GM18868 (cell line): ENCODE results near the gene ITPR3.
A peak's percentile ranks its signal among the peaks of the same experiment; 100 is the strongest.
"Not testable (repeated sequence)": the region's sequence is repeated elsewhere in the genome, so short reads cannot be mapped to it uniquely, and the experiment has no call there.

ENCODE experiments used
- ATAC-seq: cut with Tn5 transposase; IDR thresholded peaks from one replicate; pipeline ENCODE4 v1.9.1; 2021; ENCODE audit warnings: mild to moderate bottlenecking, moderate library complexity; ENCODE audit not compliant: unreplicated experiment

ITPR3 gene

DNA sequence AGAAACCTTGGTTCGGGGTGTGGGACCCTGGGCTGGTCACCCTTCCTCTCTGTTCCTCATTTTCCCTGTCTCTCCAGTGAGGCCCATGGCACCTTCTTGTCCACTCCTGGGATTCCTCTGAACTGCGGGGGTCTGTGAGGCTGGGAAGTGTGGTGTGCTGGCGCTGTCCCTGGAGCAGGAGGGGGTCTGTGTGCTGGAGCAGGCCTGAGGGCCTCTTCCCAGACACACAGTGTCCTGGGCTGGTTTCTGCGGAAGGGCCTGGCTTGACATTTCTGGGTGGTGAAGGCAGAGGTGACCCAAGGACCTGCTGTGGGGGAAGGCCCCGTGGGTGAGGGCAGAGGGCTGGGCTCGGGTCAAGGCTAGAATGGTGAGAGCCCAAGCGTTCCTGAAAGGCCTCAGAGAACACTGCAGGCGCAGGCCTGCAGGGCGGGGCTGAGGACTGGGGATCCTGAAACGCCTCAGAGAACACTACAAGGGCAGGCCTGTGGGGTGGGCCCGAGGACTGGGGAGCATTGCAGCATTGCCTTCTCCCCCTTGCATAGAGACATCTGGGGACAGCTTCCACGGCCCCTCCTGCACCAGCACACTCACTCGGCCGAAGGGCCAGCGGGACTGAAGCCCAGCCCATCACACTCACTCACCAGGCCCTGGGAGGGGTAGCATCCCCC lies 30.5 kb upstream of the ITPR3 start:
- ATAC-seq = no peak

DNA sequence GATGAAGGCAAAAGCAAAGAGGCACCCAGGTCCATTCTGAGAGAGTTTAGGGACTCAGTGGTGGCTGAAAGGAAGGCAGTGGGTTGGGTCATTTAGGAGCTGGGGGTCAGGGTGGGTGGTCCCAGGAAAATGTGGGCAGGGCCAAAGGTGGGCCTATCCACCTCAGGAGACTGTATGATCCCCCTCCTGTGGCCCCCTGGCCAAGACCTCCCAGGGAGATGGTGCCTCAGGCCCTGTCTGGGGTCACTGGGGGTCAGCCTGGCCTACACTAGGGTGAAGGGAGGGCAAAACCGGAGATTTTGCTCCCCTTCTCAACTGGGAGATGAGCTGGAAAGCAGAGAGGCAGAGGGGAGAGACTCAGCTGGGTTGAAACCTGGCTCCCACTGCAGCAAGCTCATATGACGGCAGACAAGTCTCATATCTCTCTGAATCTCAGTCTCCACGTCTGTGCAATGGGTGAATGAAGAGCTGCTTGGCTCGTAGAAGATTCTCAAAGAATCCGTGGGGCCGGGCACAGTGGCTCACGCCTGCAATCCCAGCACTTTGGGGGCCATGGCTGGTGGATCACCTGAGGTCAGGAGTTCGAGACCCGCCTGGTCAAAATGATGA lies 29.6 kb upstream of the ITPR3 start:
- ATAC-seq = no peak

- ATAC-seq = no peak
These were observed 28.9 kb upstream of the ITPR3 start for GRCh38 chr6:33592280-33592594.

GRCh38 chr6:33592595-33593413 lies 28.3 kb upstream of the ITPR3 start:
- peak; percentile 65 for ATAC-seq

DNA sequence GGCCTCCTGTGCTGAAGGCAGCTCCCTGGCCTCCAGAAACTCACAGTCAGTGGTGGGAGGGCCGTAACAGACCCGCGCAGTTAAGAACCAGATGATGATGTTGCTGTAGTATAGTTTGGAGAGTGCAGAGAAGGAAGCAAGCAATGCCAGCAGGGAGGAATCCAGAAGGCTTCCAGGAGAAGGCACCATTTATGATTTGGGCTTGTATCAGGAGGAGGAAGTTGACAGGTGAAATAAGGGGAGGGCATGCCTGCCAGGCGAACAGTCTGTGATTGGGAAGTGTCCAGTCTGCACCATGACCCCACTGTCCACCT lies 27.8 kb upstream of the ITPR3 start:
- no peak for ATAC-seq

DNA sequence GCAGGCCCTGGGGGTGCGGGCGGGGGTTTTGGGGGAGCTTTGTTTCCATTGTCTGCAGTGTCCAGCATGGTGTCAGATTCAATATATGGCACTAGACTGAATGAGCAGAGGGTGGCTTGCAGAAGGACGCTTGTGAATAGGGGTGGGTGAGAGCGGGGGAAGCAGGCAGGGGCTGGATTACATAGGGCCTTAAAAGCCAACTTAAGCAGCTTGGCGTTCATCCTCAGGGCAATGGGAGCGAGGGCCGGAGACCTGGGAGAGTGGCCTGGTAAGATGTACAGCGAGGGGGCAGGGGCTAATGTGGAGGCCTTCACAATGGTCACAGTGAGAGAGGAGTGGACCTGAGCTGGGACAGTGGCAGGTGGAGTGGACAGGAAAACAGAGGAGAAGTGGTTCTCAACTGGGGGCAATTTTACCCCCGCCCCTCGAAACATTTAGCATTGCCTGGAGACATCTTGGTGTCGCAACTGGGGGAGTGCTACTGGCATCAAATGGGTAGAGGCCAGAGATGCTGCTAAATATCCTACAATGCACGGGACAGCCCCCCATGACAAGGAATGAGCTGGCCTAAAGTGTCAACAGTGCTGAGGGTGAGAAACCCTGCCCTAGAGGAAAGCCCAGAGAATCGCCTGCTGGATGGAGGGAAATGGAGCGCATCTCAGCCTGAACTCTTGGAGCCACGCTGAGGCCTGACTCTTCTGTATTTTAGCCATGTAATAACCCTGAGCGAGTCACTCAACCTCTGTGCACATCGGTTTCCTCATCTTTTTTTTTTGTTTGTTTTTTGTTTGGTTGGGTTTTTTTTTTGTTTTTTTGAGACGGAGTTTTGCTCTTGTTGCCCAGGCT lies 25.9 kb upstream of the ITPR3 start:
- no peak for ATAC-seq

GRCh38 chr6:33596894-33597293 lies 24.2 kb upstream of the ITPR3 start:
- not testable (repeated sequence) for ATAC-seq

- no peak for ATAC-seq
These were observed 23.4 kb upstream of the ITPR3 start for GRCh38 chr6:33597551-33598322.

DNA sequence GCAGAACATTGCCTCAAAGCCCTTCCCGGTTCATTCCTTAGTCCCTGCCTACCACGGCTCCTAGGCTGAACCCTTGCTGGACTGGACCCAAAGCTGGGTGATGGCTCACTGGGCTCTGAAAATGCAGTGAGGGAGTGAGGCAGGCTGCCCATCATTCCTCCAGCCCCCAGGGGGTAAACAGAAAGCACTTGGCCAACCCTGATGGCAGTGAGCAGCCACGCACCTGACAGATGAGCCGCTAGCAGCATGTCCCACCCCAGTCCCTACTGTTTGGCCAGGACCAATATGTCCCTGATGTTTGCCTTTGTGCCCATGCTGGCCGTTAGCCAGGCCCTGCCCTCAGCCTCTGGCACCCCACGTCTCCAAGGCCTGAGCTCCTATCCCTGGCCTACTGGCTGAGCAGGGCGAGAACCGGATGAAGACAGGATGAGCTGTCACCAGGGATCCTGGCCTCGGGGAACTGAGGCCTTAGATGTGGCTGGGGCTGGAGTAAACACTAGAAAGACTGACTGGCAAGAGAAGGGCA lies 21.6 kb upstream of the ITPR3 start:
- no peak for ATAC-seq

GRCh38 chr6:33600761-33601160 lies 20.4 kb upstream of the ITPR3 start:
- no peak for ATAC-seq

DNA sequence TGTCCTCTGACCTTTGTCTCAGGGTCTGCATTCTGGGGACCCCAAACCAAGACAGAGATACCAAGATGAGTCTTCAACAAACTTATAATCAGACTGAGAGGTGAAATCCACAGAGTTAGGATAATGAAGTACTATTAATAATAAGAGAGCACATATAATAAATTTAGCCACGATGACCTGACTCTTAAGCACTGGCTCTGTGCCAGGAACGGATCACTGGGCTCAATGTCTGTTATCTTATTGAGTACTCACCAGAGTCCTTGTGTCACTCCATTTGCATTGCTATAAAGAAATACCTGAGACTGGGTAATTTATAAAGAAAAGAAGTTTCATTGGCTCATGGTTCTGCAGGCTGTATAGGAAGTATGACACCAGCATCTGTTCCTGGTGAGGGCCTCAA lies 18.9 kb upstream of the ITPR3 start:
- ATAC-seq = no peak

DNA sequence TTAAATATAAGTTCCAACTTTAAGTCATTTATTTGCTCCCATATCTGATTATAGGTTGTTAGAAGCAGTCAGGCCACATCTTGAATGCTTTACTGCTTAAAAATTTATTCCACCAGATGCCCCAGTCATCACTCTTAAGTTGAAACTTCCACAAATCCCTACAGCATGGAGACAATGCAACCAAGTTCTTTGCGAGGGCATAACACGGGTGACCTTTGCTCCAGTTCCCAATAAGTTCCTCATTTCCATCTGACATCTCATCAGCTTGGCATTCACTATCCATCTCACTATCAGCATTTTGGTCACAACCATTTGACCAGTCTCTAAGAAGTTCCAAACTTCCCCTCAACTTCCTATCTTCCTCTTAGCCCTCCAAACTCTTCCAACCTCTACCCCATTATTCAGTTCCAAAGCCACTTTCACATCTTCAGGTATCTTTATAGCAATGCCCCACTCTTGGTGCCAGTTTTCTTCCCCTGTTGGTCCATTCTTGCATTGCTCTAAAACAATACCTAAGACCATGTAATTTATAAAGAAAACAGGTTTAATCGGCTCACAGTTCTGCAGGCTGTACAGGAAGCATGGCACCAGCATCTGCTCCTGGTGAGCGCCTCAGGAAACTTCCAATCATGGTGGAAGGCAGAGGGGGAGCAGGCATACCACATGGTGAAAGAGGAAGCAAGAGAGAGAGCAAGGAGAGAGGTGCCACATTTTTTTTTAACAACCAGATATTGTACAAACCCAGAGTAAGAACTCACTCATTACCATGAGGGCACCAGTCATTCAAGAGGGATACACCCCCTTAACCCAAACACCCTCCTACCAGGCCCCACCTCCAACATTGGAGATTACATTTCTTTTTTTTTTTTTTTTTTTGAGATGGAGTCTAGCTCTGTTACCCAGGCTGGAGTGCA lies 15.9 kb upstream of the ITPR3 start:
- no peak for ATAC-seq

DNA sequence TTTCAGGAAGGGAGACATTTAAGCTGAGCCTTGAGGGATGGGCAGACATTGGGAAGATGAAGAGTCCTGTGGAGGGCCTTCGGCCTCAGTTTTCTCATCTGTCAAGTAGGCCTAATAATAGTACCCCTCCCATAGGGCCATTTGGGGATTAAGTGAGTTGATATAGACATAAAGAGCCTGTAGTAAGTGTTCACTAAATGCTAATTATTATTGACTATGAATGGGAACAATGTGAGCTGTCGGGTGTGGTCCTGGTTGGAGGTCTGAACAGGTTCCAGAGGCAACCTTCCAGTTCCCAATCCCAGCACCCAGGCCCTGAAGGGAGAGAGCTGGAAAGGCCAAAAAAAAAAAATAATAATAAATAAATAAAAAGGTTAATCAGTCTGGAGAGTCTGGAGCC lies 14.5 kb upstream of the ITPR3 start:
- no peak for ATAC-seq

- ATAC-seq = no peak
These were observed 13.9 kb upstream of the ITPR3 start for GRCh38 chr6:33607126-33607783.

DNA sequence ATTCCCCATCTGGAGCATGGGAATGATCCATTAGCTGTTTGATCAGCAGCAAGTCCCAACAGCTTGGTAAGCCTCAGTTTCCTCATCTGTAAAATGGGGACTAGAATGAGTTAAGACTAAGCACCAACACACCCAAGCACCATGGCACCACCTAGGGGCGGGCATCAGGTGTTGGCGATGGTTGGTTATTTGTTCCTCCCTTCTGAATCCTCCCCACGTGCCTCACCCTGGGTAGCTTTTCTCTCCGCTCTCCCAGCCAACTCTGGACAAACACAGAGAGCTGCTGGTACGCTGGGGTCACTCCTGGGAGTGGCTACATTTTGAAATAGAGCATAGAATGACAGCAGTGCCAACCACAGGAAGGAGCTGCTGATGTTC lies 13.3 kb upstream of the ITPR3 start:
- ATAC-seq = no peak

GRCh38 chr6:33609019-33609418 lies 12.1 kb upstream of the ITPR3 start:
- ATAC-seq = no peak

GRCh38 chr6:33609528-33609927 lies 11.6 kb upstream of the ITPR3 start:
- no peak for ATAC-seq

DNA sequence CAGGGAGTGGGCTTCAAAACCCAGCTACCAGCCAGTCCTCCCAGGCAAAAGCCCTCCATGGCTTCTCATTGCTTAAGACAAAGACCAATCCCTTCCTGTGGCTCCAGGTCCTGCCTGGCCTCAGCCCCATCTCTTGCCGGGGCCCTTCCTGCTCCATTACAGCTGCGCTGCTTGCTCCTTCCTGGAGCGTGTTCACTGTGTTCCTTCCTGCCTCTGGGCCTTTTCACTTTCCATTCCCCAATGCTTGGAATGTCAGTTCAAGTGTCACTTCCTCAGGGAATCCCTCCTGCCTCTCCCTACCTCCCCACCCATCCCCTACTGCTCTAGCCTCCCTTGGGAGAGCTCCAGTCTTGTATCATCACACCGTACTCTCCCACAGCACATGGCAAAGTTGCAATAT lies 11.1 kb upstream of the ITPR3 start:
- ATAC-seq = no peak
